OCI-M1 (cell line): ENCODE results near the gene SUMO2.
"Not testable (repeated sequence)": the region's sequence is repeated elsewhere in the genome, so short reads cannot be mapped to it uniquely, and the experiment has no call there.

Source experiments
- DNase-seq: peaks from one replicate; lab custom pipeline; 2025; lab: John Stamatoyannopoulos, UW

The SUMO2 gene

GRCh38 chr17:75144816-75145512 is 37.8 kb downstream of the SUMO2 start:
- no peak for DNase-seq

GRCh38 chr17:75142236-75142971 is 40.4 kb downstream of the SUMO2 start:
- DNase-seq: no peak

GRCh38 chr17:75138519-75138918 is 44.2 kb downstream of the SUMO2 start:
- DNase-seq: no peak

GRCh38 chr17:75137762-75138161 is 45.0 kb downstream of the SUMO2 start:
- DNase-seq: not testable (repeated sequence)

GRCh38 chr17:75135946-75136345 is 46.8 kb downstream of the SUMO2 start:
- no peak for DNase-seq

- no peak for DNase-seq
These were observed 47.3 kb downstream of the SUMO2 start for GRCh38 chr17:75135452-75135851.

GRCh38 chr17:75133607-75134347 is 49.0 kb downstream of the SUMO2 start:
- not testable (repeated sequence) for DNase-seq

GRCh38 chr17:75133001-75133400 is 49.8 kb downstream of the SUMO2 start:
- no peak for DNase-seq

GRCh38 chr17:75132018-75133000 is 50.5 kb downstream of the SUMO2 start:
- peak; percentile 11 for DNase-seq

- DNase-seq: peak; percentile 90
These were observed 51.3 kb downstream of the SUMO2 start, which contains the start of gene NT5C for GRCh38 chr17:75131278-75132017. TSS of gene NT5C (minus strand) at chr17:75131742. CDS start at chr17:75131707, 35 bp downstream.

- peak; percentile 83 for DNase-seq
These were observed 52.0 kb downstream of the SUMO2 start for GRCh38 chr17:75130632-75131277.

GRCh38 chr17:75130059-75130631 is 52.6 kb downstream of the SUMO2 start:
- DNase-seq: no peak

GRCh38 chr17:75129576-75129975 is 53.2 kb downstream of the SUMO2 start:
- DNase-seq: no peak

- DNase-seq: no peak
These were observed 53.9 kb downstream of the SUMO2 start for GRCh38 chr17:75128694-75129505.

GRCh38 chr17:75127936-75128335 is 54.8 kb downstream of the SUMO2 start:
- not testable (repeated sequence) for DNase-seq

- DNase-seq: no peak
These were observed 55.8 kb downstream of the SUMO2 start for GRCh38 chr17:75126954-75127353.

GRCh38 chr17:75125984-75126383 is 56.8 kb downstream of the SUMO2 start:
- DNase-seq: peak; percentile 8

GRCh38 chr17:75124819-75125162 is 58.0 kb downstream of the SUMO2 start:
- DNase-seq: no peak
